H1 (cell line): ENCODE results near the gene CELSR1. TPM values are rescaled to one million over a fixed set of nuclear protein-coding genes. Genes with fewer than 3 reads are reported as not detected.

Source experiments
- CTCF ChIA-PET: fragments of 300-600 bp; sonication (Branson Sonifier 250); formaldehyde crosslinking; loops from one replicate; lab custom pipeline; 2021; ENCODE audit not compliant: partially characterized antibody; lab: Charles Lee
- POLR2A ChIA-PET: fragments of 300-600 bp; sonication (Branson Sonifier 250); formaldehyde crosslinking; loops from one replicate; lab custom pipeline; 2021; ENCODE audit warnings: inconsistent platforms; ENCODE audit not compliant: partially characterized antibody; lab: Charles Lee
- DNase-seq, 2 experiments: peaks; one replicate each; pipeline versions ENCODE4 v3.0.0 to v3.0.0-alpha.2; 2010 to 2022; ENCODE audit warnings: low spot score in 2 of 2, low read depth in 1 of 2, mixed read lengths in 1 of 2
- FAIRE-seq: peaks from 2 replicates; lab custom pipeline; 2011; peaks lifted over from hg19 to GRCh38; lab: Jason Lieb, UNC
- H2AFZ ChIP-seq: 2 replicates; pipeline ENCODE4 v1.8.1; 2012; ENCODE audit warnings: low read length, inconsistent platforms
- H2AK5ac ChIP-seq: 2 replicates; pipeline ENCODE4 v1.6.1; 2013; ENCODE audit warnings: low read depth, low read length
- H2BK120ac ChIP-seq: replicated peaks from 2 replicates; pipeline ENCODE3; 2013; ENCODE audit warnings: low read depth, low read length, inconsistent platforms
- H2BK12ac ChIP-seq: 2 replicates; pipeline ENCODE4 v1.6.1; 2013; ENCODE audit warnings: low read depth, low read length
- H2BK15ac ChIP-seq: 2 replicates; pipeline ENCODE4 v1.6.1; 2013; ENCODE audit warnings: low read length
- H2BK20ac ChIP-seq: 2 replicates; pipeline ENCODE4 v1.6.1; 2013; ENCODE audit warnings: low read length
- H2BK5ac ChIP-seq: 2 replicates; pipeline ENCODE4 v1.6.1; 2013; ENCODE audit warnings: low read depth, low read length
- H3K14ac ChIP-seq: 2 replicates; pipeline ENCODE4 v1.6.1; 2013; ENCODE audit warnings: inconsistent platforms; ENCODE audit not compliant: insufficient read length
- H3K18ac ChIP-seq: 2 replicates; pipeline ENCODE4 v1.6.1; 2013; ENCODE audit warnings: low read length; ENCODE audit errors: extremely low read depth
- H3K23ac ChIP-seq: 2 replicates; pipeline ENCODE4 v1.6.1; 2013; ENCODE audit warnings: inconsistent platforms; ENCODE audit not compliant: insufficient read length
- H3K23me2 ChIP-seq: 2 replicates; pipeline ENCODE4 v1.6.1; 2013; ENCODE audit warnings: low read depth, low read length
- H3K27ac ChIP-seq: 2 replicates; pipeline ENCODE4 v1.6.1; 2011; ENCODE audit warnings: low read depth, low read length, inconsistent platforms
- H3K27me3 ChIP-seq, 4 experiments: replicated peaks in 1 of 4; 1 replicate in 1 of 4; 2 replicates in 3 of 4; pipeline versions ENCODE4 v1.6.1 to v1.8.1; 2011 to 2013; ENCODE audit warnings: low read length in 3 of 4, mild to moderate bottlenecking in 3 of 4, inconsistent platforms in 2 of 4, mixed read lengths in 2 of 4, moderate library complexity in 1 of 4; ENCODE audit not compliant: control insufficient read depth in 3 of 4, insufficient read depth in 3 of 4; ENCODE audit errors: extremely low read depth in 1 of 4
- H3K36me3 ChIP-seq, 4 experiments: 2 replicates each; pipeline versions ENCODE4 v1.6.1 to v1.8.1; 2011 to 2013; ENCODE audit warnings: mild to moderate bottlenecking in 4 of 4, low read length in 3 of 4, moderate library complexity in 2 of 4, control low read depth in 1 of 4, inconsistent platforms in 1 of 4; ENCODE audit not compliant: insufficient read depth in 4 of 4, control insufficient read depth in 2 of 4
- H3K4ac ChIP-seq: replicated peaks from 2 replicates; pipeline ENCODE3; 2013; ENCODE audit warnings: low read length, low read depth, mixed read lengths, inconsistent platforms; ENCODE audit not compliant: insufficient read length
- H3K4me1 ChIP-seq, 4 experiments: replicated peaks in 1 of 4; 1 replicate in 1 of 4; 2 replicates in 3 of 4; pipeline versions ENCODE4 v1.6.1 to v1.8.1; 2011 to 2013; ENCODE audit warnings: low read length in 3 of 4, inconsistent platforms in 2 of 4, mixed read lengths in 1 of 4; ENCODE audit not compliant: insufficient read depth in 4 of 4, control insufficient read depth in 3 of 4
- H3K4me2 ChIP-seq, 2 experiments: 2 replicates each; pipeline versions ENCODE4 v1.6.1 to v1.8.1; 2011 to 2013; ENCODE audit warnings: low read depth in 2 of 2, low read length in 2 of 2, control low read depth in 1 of 2, inconsistent platforms in 1 of 2, mild to moderate bottlenecking in 1 of 2; ENCODE audit not compliant: insufficient read depth in 1 of 2
- H3K4me3 ChIP-seq, 4 experiments: fragments of 200-600, 300-600 bp in 1 of 4; sonication (generic), shearing (Covaris generic), sonication (Bioruptor Twin) in 1 of 4; 2 replicates each; pipeline versions ENCODE4 v1.5.1 to v1.8.1; 2011 to 2016; ENCODE audit warnings: low read length in 4 of 4, low read depth in 3 of 4, control low read depth in 2 of 4, inconsistent platforms in 2 of 4, mild to moderate bottlenecking in 2 of 4, mixed read lengths in 1 of 4, moderate library complexity in 1 of 4; ENCODE audit not compliant: insufficient read depth in 2 of 4; ENCODE audit errors: extremely low read depth in 1 of 4
- H3K56ac ChIP-seq: replicated peaks from 2 replicates; pipeline ENCODE3; 2013; ENCODE audit warnings: low read depth, mild to moderate bottlenecking, mixed read lengths, low read length, inconsistent platforms; ENCODE audit not compliant: insufficient read length
- H3K79me1 ChIP-seq: 2 replicates; pipeline ENCODE4 v1.6.1; 2013; ENCODE audit warnings: low read depth, low read length, control low read depth
- H3K79me2 ChIP-seq, 2 experiments: 2 replicates each; pipeline versions ENCODE4 v1.6.1 to v1.8.1; 2012 to 2013; ENCODE audit warnings: low read length in 2 of 2, mild to moderate bottlenecking in 2 of 2, inconsistent platforms in 1 of 2; ENCODE audit not compliant: insufficient read depth in 2 of 2, control insufficient read depth in 1 of 2
- H3K9ac ChIP-seq, 4 experiments: replicated peaks in 1 of 4; 1 replicate in 1 of 4; 2 replicates in 3 of 4; pipeline versions ENCODE4 v1.6.1 to v1.8.1; 2011 to 2013; ENCODE audit warnings: low read depth in 3 of 4, low read length in 3 of 4, control low read depth in 2 of 4, mild to moderate bottlenecking in 2 of 4, moderate library complexity in 2 of 4, inconsistent platforms in 1 of 4; ENCODE audit errors: extremely low read depth in 1 of 4
- H3K9me3 ChIP-seq, 2 experiments: 2 replicates each; pipeline versions ENCODE4 v1.6.1 to v1.8.1; 2012 to 2013; ENCODE audit warnings: mild to moderate bottlenecking in 2 of 2, moderate library complexity in 2 of 2, control low read depth in 1 of 2, inconsistent platforms in 1 of 2, low read depth in 1 of 2, low read length in 1 of 2, mixed read lengths in 1 of 2; ENCODE audit not compliant: insufficient read depth in 2 of 2
- H4K20me1 ChIP-seq, 2 experiments: replicated peaks in 1 of 2; 2 replicates each; pipeline versions ENCODE3 to v1.8.1; 2011 to 2013; ENCODE audit warnings: inconsistent platforms in 2 of 2, low read length in 2 of 2, mild to moderate bottlenecking in 1 of 2; ENCODE audit not compliant: insufficient read depth in 2 of 2, control insufficient read depth in 1 of 2
- H4K5ac ChIP-seq: 2 replicates; pipeline ENCODE4 v1.6.1; 2013; ENCODE audit warnings: low read length, low read depth, mixed read lengths, inconsistent platforms; ENCODE audit not compliant: insufficient read length
- H4K8ac ChIP-seq: 2 replicates; pipeline ENCODE4 v1.8.0; 2013; ENCODE audit warnings: mild to moderate bottlenecking, moderate library complexity, low read length, inconsistent platforms; ENCODE audit not compliant: insufficient read depth; ENCODE audit errors: extremely low read depth
- H4K91ac ChIP-seq: replicated peaks from 2 replicates; pipeline ENCODE3; 2013; ENCODE audit warnings: low read length, mixed read lengths, inconsistent platforms; ENCODE audit not compliant: insufficient read length
- FOSL1 ChIP-seq: IDR thresholded peaks from 2 replicates; pipeline ENCODE4 v1.6.1; 2011; ENCODE audit warnings: mild to moderate bottlenecking, low read depth, low read length, moderate library complexity; ENCODE audit not compliant: insufficient read depth
- HDAC2 ChIP-seq, 2 experiments: fragments of 300-600 bp in 1 of 2; sonication (generic) in 1 of 2; IDR thresholded peaks; 2 replicates each; pipeline ENCODE4 v1.6.1; 2011 to 2012; ENCODE audit warnings: low read depth in 2 of 2, low read length in 2 of 2, mild to moderate bottlenecking in 2 of 2, moderate library complexity in 2 of 2, borderline replicate concordance in 1 of 2, inconsistent platforms in 1 of 2
- POU5F1 ChIP-seq: IDR thresholded peaks from 2 replicates; pipeline ENCODE4 v1.6.1; 2011; ENCODE audit warnings: low read depth, mild to moderate bottlenecking, low read length, moderate library complexity
- SP1 ChIP-seq: IDR thresholded peaks from 2 replicates; pipeline ENCODE4 v1.6.1; 2011; ENCODE audit warnings: low read depth, low read length
- WGBS, 2 experiments: shearing (Covaris generic) in 1 of 2; methylation state at CpG; one replicate each; pipeline versions ENCODE4 v1.1.6 to v1.1.7; 2013 to 2015; ENCODE audit warnings: low lambda C conversion rate in 2 of 2, mixed read lengths in 2 of 2, inconsistent platforms in 1 of 2, low coverage in 1 of 2, missing lambda C conversion rate in 1 of 2; ENCODE audit not compliant: insufficient replicate concordance in 2 of 2, insufficient coverage in 1 of 2, insufficient read length in 1 of 2; ENCODE audit errors: extremely low coverage in 1 of 2, missing lambda C conversion rate in 1 of 2; 5-methylcytosine and 5-hydroxymethylcytosine counted together
- polyA plus RNA-seq, 7 experiments: library from polyadenylated mRNA; depleted of rRNA in 3 of 7; stranded (reverse) in 5 of 7; unstranded in 2 of 7; fragments of >200 nt in 5 of 7; fragments of 200-250 nt in 2 of 7; gene quantifications; 1 replicate in 5 of 7; 2 replicates in 1 of 7; 4 replicates in 1 of 7; pipeline versions ENCODE4 v1.2.1 to v1.2.3, GENCODE V29; 2011 to 2013; ENCODE audit warnings: missing spikeins in 2 of 7, mixed read lengths in 2 of 7
- total RNA-seq: library from RNA; stranded (reverse); fragmentation: NEBNext Ultra II Directional; extraction: Animal tissue kit (Norgen Biotek cat#: 25700); gene quantifications from 2 replicates; pipeline ENCODE4 v1.2.1, GENCODE V29; 2021

The CELSR1 gene
- total and polyA plus RNA-seq, 2 of the 8 experiments (the other 6 are each of a cell fraction or from before 2014, with no cell fraction given) = 9.0 to 12.4 TPM

DNA sequence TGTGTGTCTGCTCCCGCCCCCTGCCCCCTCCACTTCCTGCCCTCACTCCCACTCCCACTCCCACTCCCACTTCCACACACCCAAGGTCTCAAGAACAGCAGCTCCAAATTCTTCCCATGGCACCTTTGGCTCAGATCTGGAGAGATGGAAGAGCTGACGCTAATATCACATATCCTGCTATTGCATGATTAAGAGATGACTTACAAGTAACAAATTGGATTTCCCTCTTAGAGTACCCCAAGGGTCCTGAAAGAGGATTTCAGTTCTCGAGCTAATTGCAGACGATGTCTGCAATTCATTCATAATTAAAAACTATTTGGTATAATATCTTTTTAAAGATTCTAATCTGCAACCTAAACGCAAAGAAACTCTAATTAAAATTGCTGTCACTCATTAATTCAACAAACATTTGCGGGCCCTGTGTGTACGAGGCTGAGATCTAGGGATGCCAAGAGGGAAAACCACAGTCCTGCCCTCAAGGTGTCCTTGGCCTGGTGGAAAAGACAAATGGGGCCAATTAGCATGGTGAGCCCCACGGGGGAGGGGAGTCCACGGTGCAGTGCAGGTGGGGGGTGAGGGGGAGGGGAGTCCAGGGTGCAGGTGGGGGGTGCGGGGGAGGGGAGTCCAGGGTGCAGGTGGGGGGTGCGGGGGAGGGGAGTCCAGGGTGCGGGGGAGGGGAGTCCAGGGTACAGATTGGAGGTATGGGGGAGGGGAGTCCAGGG is 50.3 kb downstream of the CELSR1 start:
- WGBS, 2 experiments = 92% methylated on average over 9 of the region's 12 CpGs; no CpG with 5 or more reads in 1 of the 2 experiments
- Histone ChIP-seq H3K9ac (no peak overlapping the region), H2AK5ac (no peak overlapping the region), H3K4ac (no peak overlapping the region), H4K20me1 (peaks cover 1 to 6% of the 10 kb centered on the region in 2 experiments), H2AFZ (no peak overlapping the region), H3K9me3 (peaks cover 3 to 4% of the 10 kb centered on the region in 2 experiments; a peak in 2 of 4 replicates), H2BK15ac (no peak overlapping the region), H3K4me1 (peaks cover 0 to 9% (median 2%) of the 10 kb centered on the region in 4 experiments; a peak in 5 of 7 replicates), H4K91ac (no peak overlapping the region), H3K18ac (no peak overlapping the region), H3K4me3 (no peak overlapping the region), H3K23me2 (0 out of 2 replicates have a peak, but pooled peaks cover 1% of the 10 kb centered on the region), H2BK20ac (no peak overlapping the region), H3K36me3 (no peaks in the 10 kb centered on the region), H3K56ac (no peak overlapping the region), H3K79me1 (no peaks in the 10 kb centered on the region), H3K4me2 (no peak overlapping the region), H3K79me2 (no peaks in the 10 kb centered on the region), H3K27ac (no peak overlapping the region), H2BK5ac (no peak overlapping the region), H3K27me3 (no peaks in the 10 kb centered on the region), H3K23ac (no peak overlapping the region), H4K5ac (no peak overlapping the region), H2BK12ac (no peak overlapping the region), H3K14ac (no peak overlapping the region), H4K8ac (no peak overlapping the region), H2BK120ac (no peak overlapping the region)
- no peak for DNase-seq
- no peak for FAIRE-seq
- ChIA-PET POLR2A (interaction anchor here (0.8 to 1.1 kb wide), 2 partner anchors 12 to 49 kb away, joined by 3 read pairs; no protein-coding TSS in a partner anchor), CTCF (interaction anchor here (1.0 to 2.4 kb wide), 2 partner anchors 15 to 317 kb away, joined by 3 to 9 read pairs; no protein-coding TSS in a partner anchor)
- TF ChIP-seq POU5F1 (no peak), SP1 (no peak), FOSL1 (no peak), HDAC2 (IDR thresholded peaks at IDR 0.05; ENCODE audit: borderline replicate concordance in 1 of 2, low read depth in 2 of 2, low read length in 2 of 2) (no peak)
